ENCODE results near the gene DAZAP2. TPM values are rescaled to one million over a fixed set of nuclear protein-coding genes. Genes with fewer than 3 reads are reported as not detected.
"Not testable (repeated sequence)": the region's sequence is repeated elsewhere in the genome, so short reads cannot be mapped to it uniquely, and the experiment has no call there.

The DAZAP2 gene
- polyA plus RNA-seq, 1 donor: 398 TPM

GRCh38 chr12:51269174-51270066 lies 30.8 kb downstream of the DAZAP2 start:
- Histone ChIP-seq H3K9me3 (ENCODE audit: control insufficient read depth, low read depth, low read length) (no peaks in the 10 kb centered on the region), H3K27ac (ENCODE audit: low read length) (peak overlapping the region; percentile 74), H3K27me3 (ENCODE audit: control insufficient read depth, insufficient read depth, low read length) (peaks cover 2% of the 10 kb centered on the region), H3K4me3 (ENCODE audit: low read length) (peak overlapping the region; percentile 70), H3K4me1 (ENCODE audit: control insufficient read depth, insufficient read depth, low read length) (peaks cover 7% of the 10 kb centered on the region), H3K36me3 (ENCODE audit: control insufficient read depth, insufficient read depth, low read length) (no peaks in the 10 kb centered on the region)
- peak; percentile 53 to 82 for DNase-seq
- WGBS (ENCODE audit: insufficient coverage, low lambda C conversion rate): no CpG with 5 or more reads among the region's 59 CpGs

- Histone ChIP-seq H3K36me3 (ENCODE audit: control insufficient read depth, insufficient read depth, low read length) (no peaks in the 10 kb centered on the region), H3K9me3 (ENCODE audit: control insufficient read depth, low read depth, low read length) (no peaks in the 10 kb centered on the region), H3K4me3 (ENCODE audit: low read length) (peak within 1 kb of the TSS; percentile 70), H3K27ac (ENCODE audit: low read length) (peak within 1 kb of the TSS; percentile 97), H3K27me3 (ENCODE audit: control insufficient read depth, insufficient read depth, low read length) (peaks cover 2% of the 10 kb centered on the region), H3K4me1 (ENCODE audit: control insufficient read depth, insufficient read depth, low read length) (peaks cover 14% of the 10 kb centered on the region)
- no CpG with 5 or more reads among the region's 83 CpGs for WGBS (ENCODE audit: insufficient coverage, low lambda C conversion rate)
- DNase-seq: peak; percentile 78 to 91
Observed at GRCh38 chr12:51270067-51270950, 31.7 kb downstream of the DAZAP2 start, which contains the start of gene SMAGP. TSS of gene SMAGP (minus strand) at chr12:51270415. CDS start at chr12:51269278, 1,137 bp downstream.

- DNase-seq: peak in 1 of 2 donors; percentile 16
- Histone ChIP-seq H3K9me3 (ENCODE audit: control insufficient read depth, low read depth, low read length) (no peaks in the 10 kb centered on the region), H3K36me3 (ENCODE audit: control insufficient read depth, insufficient read depth, low read length) (no peaks in the 10 kb centered on the region), H3K4me1 (ENCODE audit: control insufficient read depth, insufficient read depth, low read length) (peaks cover 14% of the 10 kb centered on the region), H3K27ac (ENCODE audit: low read length) (peak overlapping the region; percentile 97), H3K4me3 (ENCODE audit: low read length) (peak overlapping the region; percentile 70), H3K27me3 (ENCODE audit: control insufficient read depth, insufficient read depth, low read length) (peaks cover 2% of the 10 kb centered on the region)
- 100% methylated on average over 2 of the region's 9 CpGs for WGBS (ENCODE audit: insufficient coverage, low lambda C conversion rate)
Observed at GRCh38 chr12:51270951-51271518, 32.4 kb downstream of the DAZAP2 start.

GRCh38 chr12:51272810-51273209 lies 34.2 kb downstream of the DAZAP2 start:
- H3K9me3 ChIP-seq (ENCODE audit: control insufficient read depth, low read depth, low read length); H3K36me3 ChIP-seq (ENCODE audit: control insufficient read depth, insufficient read depth, low read length); H3K27me3 ChIP-seq (ENCODE audit: control insufficient read depth, insufficient read depth, low read length); H3K4me3 ChIP-seq (ENCODE audit: low read length); DNase-seq; H3K27ac ChIP-seq (ENCODE audit: low read length): not testable (repeated sequence)
- peaks cover 14% of the 10 kb centered on the region for H3K4me1 ChIP-seq (ENCODE audit: control insufficient read depth, insufficient read depth, low read length)
- WGBS (ENCODE audit: insufficient coverage, low lambda C conversion rate): no CpG with 5 or more reads among the region's 7 CpGs

GRCh38 chr12:51275088-51275487 lies 36.5 kb downstream of the DAZAP2 start:
- H3K4me3 ChIP-seq (ENCODE audit: low read length): no peak overlapping the region
- WGBS (ENCODE audit: insufficient coverage, low lambda C conversion rate): no CpG with 5 or more reads among the region's 1 CpG
- DNase-seq: peak; percentile 19 to 57

GRCh38 chr12:51281202-51281924 lies 42.7 kb downstream of the DAZAP2 start:
- no peaks in the 10 kb centered on the region for H3K4me1 ChIP-seq (ENCODE audit: control insufficient read depth, insufficient read depth, low read length)
- H3K27ac ChIP-seq (ENCODE audit: low read length): no peak overlapping the region
- no peak for DNase-seq
- H3K36me3 ChIP-seq (ENCODE audit: control insufficient read depth, insufficient read depth, low read length): no peaks in the 10 kb centered on the region
- WGBS (ENCODE audit: insufficient coverage, low lambda C conversion rate): no CpG with 5 or more reads among the region's 4 CpGs
- H3K27me3 ChIP-seq (ENCODE audit: control insufficient read depth, insufficient read depth, low read length): no peaks in the 10 kb centered on the region
- H3K9me3 ChIP-seq (ENCODE audit: control insufficient read depth, low read depth, low read length): no peaks in the 10 kb centered on the region
- no peak overlapping the region for H3K4me3 ChIP-seq (ENCODE audit: low read length)

More at GRCh38 chr12:51275088-51275487, 36.5 kb downstream of the DAZAP2 start:
- H3K9me3 ChIP-seq (ENCODE audit: control insufficient read depth, low read depth, low read length): no peaks in the 10 kb centered on the region
- peaks cover 14% of the 10 kb centered on the region for H3K4me1 ChIP-seq (ENCODE audit: control insufficient read depth, insufficient read depth, low read length)
- H3K27ac ChIP-seq (ENCODE audit: low read length): no peak overlapping the region
- H3K36me3 ChIP-seq (ENCODE audit: control insufficient read depth, insufficient read depth, low read length): no peaks in the 10 kb centered on the region
- no peaks in the 10 kb centered on the region for H3K27me3 ChIP-seq (ENCODE audit: control insufficient read depth, insufficient read depth, low read length)

- H3K27ac ChIP-seq (ENCODE audit: low read length): no peak overlapping the region
- H3K36me3 ChIP-seq (ENCODE audit: control insufficient read depth, insufficient read depth, low read length): no peaks in the 10 kb centered on the region
- no peaks in the 10 kb centered on the region for H3K9me3 ChIP-seq (ENCODE audit: control insufficient read depth, low read depth, low read length)
- no peaks in the 10 kb centered on the region for H3K27me3 ChIP-seq (ENCODE audit: control insufficient read depth, insufficient read depth, low read length)
- no peaks in the 10 kb centered on the region for H3K4me1 ChIP-seq (ENCODE audit: control insufficient read depth, insufficient read depth, low read length)
- WGBS (ENCODE audit: insufficient coverage, low lambda C conversion rate): no CpG with 5 or more reads among the region's 1 CpG
- DNase-seq: no peak
- no peak overlapping the region for H3K4me3 ChIP-seq (ENCODE audit: low read length)
Observed at GRCh38 chr12:51285843-51286242, 47.2 kb downstream of the DAZAP2 start.

- H3K4me3 ChIP-seq (ENCODE audit: low read length); H3K27ac ChIP-seq (ENCODE audit: low read length); H3K4me1 ChIP-seq (ENCODE audit: control insufficient read depth, insufficient read depth, low read length); H3K9me3 ChIP-seq (ENCODE audit: control insufficient read depth, low read depth, low read length); H3K36me3 ChIP-seq (ENCODE audit: control insufficient read depth, insufficient read depth, low read length); H3K27me3 ChIP-seq (ENCODE audit: control insufficient read depth, insufficient read depth, low read length): not testable (repeated sequence)
- 86% methylated on average over 4 of the region's 9 CpGs for WGBS (ENCODE audit: insufficient coverage, low lambda C conversion rate)
- DNase-seq: peak in 1 of 2 donors; percentile 19
Observed at GRCh38 chr12:51291603-51292513, 53.2 kb downstream of the DAZAP2 start.

Data from large intestine (tissue), 3 donors.